ENCODE data around the gene PYY.
"Not testable (repeated sequence)": the region's sequence is repeated elsewhere in the genome, so short reads cannot be mapped to it uniquely, and the experiment has no call there.

The PYY gene

DNA sequence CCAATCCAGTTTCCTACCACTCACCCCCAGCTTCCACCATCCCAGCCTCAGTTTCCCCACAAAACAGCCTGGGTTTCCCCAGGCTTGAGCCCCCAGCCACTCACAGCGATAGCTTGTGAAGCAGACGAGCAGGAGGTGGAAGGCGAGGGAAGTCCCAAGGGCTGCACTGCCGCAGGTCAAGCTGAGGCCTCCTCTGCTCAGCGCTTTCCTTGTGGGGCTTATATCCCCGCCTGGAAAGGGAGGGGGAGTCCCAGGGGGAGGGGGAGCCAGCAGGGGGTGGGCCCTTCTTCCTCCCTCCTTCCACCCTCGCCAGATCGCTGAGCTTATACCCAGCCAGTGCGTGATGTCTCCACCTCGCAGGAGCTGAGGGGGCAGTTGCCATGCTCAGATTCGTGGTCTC is at the start of gene PYY:
Gene PYY, minus strand, starts transcription at position 195 of the 400 bp plus-strand sequence. CDS start 457 bp downstream, outside the sequence.
- no peak for DNase-seq

DNA sequence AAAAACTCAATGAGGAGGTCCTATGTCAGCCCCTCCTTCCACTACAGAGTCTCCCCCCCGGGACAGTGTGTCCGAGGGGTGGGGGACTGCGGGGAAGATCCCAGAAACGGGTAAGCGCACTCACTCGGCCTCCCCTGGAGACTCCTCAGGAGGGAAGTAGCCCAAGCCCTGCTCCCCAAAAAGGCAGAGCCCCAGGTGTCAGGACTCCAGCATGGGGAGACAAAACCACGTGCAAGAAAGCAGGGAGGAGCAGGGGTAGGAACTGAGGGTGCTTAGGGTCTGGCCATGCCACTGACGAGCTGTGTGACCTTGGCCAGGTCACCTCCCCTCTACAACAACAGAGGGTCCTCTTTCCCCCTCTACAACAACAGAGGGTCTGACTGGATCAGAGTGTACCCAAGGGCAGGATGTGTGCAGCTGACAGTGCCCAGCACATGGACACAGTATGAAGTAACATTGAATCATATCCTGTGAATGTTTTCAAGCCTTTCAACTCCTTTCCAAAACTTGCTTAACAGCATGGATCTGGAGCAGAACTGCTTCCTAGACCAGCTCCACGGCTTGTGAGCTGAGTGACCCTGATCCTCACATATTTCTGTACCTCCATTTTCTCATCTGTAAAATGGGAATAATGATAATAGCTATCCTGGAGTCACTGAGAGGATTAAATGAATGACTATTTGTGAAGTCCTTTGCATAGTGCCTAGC is 48.6 kb upstream of the PYY start:
- no peak for DNase-seq

DNA sequence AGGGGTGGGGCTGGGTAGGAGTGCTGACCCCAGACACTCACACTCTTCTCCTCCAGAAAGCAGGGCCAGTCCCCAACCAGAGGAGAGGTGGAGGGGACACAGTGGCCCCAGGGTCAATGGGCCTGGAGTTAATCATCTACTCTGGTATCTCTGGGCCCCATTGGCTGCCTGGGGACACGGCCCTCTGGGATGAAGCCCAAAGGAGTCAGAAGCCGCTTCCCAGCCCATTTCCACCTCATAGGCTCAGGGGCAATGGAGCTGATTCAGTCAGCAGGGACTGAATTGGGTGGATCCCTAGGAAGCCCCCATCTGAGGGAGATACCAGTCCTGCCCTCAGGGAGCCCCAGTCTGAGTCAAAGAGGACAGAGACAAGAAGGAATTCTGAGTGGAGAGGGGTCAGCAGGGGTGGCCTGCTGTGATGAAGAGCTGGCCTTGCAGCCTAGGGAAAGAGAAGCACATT is 47.8 kb upstream of the PYY start:
- no peak for DNase-seq

DNA sequence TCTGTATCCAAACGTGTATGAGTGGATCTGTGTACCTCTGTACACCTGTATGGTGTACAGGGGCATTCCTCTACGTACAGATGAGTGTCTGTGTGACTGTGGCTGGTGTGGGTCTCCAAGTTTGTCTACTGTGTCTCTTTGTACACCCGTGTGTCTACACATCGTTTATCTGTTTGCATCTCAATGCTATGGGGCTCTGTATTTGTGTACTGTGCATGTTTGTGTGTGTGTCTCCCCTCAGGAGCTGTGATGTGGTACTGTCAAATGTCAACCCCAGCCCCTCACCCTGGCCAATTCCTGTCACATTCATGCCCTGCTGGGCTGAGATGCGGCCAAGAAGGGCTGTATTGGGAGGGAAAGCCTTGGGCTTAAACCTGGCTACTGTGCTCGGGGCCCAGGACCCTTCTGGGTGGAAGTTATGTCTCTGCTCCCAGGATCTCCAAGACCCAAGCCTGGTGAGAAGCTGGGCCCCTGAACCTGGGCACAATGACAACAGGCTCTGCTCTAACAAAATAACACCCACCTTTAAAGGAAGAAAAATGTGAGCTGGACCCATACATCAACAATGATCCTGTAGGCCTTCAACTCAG is 47.2 kb upstream of the PYY start:
- DNase-seq, result no peak

DNA sequence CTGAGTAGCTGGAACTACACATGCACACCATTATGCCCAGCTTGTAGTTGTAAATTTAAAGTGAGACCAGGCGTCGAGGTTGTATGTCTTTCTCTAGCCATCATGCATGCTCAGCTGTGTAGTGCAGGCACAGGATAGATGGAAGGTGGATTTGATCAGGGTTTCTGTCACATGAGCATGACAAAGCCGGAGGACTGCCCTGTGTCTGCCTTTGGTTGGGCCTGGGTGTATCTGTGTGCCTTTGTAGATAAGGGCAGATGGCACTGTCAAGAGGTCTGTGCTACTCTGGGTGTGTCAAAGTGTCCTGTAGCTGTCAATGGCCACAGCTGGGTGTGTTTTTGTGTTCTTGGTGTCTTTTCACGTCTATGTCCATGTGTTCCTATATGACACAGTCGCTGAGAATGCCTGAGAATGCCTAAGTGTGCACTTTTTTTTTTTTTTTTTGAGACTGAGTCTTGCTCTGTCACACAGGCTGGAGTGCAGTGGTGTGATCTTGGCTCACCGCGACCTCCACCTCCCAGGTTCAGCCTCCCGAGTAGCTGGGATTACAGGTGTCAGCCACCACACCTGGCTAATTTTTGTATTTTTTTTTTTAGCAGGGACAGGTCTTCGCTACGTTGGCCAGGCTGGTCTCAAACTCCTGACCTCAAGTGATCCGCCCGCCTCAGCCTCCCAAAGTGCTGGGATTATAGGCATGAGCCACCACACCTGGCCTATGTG is 46.6 kb upstream of the PYY start:
- DNase-seq, result no peak

DNA sequence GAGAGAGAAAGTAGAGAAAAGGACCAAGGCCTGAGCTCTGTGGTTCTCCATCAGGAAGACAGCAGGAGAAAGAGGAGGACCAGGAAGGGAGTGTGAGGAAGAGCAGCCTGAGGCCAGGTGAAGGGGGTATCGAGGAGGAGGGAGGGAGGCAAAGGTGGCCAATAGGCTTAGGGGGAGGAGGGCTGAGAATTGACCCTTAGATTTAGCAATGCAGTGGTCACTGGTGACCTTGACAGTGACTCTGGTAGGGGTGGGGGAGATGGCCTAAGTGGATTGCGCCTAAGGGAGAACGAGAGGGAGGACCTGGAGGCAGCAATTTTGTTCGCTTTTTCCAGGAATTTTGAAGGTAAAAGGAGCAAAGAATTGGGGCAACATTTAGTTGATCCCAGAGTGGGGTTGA is 45.3 kb upstream of the PYY start:
- no peak for DNase-seq

DNA sequence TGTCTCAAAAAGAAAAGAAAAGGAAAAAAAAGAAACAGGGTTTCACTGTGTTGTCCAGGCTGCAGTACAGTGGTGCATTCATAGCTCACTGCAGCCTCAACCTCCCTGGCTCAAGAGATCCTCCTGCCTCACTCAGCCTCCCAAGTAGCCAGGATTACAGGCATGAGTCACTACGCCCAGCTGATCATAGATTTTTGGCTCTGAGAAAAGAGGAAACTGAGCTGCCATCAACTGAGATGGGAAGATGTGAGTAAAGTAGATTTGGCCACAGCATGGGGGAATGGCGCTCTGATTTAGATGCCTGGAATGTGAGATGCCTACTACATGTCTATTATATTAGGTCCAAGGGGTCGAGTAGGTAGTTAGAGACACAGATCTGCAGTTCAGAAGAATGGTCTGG is 44.8 kb upstream of the PYY start:
- no peak for DNase-seq

DNA sequence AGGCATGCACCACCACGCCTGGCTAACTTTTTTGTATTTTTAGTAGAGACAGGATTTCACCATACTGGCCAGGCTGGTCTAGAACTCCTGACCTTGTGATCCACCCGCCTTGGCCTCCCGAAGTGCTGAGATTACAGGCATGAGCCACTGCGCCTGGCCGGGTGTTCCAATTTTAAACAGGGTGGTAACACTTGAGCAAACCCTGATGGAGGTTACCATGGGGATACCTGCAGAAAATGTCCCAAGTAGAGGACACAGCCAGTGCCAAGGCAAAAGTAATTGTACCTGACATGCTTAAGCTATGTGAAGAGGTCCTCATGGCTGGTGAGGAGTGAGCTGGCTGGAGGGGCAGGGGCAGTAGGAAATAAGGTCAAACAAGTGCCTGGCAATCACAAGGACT is 43.4 kb upstream of the PYY start:
- not testable (repeated sequence) for DNase-seq

DNA sequence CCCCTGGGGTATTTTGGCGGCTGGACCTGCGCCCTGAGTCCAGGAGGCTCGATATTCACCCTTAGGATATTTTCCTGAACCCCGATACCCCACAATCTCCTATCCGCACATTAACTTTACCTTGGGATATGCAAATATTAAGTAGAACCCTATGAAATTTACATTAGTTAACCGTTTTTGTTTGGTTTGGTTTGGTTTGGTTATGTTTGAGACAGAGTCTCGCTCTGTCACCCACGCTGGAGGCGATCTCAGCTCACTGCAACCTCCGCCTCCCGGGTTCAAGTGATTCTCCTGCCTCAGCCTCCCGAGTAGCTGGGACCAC is 41.4 kb upstream of the PYY start:
- no peak for DNase-seq

DNA sequence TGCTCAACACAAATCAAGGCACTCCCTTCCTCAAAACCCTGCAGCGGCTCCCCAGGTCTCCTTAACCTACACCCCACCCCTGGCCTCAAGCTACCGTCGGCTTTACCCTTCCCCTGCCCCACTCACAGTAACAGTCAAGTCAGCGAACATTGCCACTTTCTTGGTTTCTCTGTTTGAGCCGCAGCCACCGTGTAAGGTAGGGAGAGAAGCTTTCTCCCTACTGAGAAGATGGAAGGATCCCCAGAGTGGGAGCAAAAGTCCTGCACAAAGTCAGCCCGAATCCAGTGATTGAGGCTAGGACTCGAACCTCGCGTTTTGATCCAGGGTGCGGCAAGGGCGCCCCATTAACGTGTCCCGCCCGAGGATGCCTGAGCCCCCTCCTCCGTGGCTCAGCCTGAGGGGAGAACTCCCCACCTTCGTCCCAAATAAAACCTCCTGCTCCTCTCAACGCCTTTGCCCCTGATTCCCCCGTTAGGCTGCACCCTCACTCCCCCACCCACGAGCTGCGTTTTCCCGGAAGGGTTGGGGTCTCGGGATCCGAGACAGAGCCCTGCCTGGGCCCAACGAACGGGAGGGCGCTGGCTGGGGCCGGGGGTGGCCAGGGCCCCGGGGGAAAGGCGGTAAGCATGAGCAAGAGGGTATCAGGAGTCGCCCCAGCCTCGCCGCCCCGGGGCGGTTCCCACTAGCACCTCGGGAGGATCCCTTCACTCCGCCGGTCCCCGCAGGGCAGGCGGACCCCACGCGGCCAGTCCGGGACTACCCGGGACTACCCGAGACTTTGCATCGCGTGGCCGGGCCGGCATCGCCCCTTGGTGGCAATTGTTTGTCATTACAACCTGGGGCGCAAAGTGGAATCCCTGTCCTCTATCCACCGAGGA is 40.8 kb upstream of the PYY start:
- DNase-seq, result no peak

DNA sequence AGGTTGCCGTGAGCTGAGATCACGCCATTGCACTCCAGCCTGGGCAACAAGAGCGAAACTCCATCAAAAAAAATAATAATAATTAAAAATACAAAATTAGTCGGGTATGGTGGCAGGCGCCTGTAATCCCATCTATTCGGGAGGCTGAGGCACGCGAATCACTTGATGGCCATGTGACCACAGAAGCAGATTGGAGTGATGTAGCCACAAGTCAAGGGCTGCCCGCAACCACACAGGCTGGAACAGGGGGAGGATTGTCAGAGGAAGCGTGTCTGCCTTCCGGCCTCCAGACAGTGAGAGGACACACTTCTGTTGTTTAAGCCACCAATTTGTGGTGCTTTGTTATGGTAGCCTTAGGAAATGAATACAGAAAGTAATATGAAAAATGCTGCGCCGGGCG is 38.9 kb upstream of the PYY start:
- DNase-seq, result no peak

DNA sequence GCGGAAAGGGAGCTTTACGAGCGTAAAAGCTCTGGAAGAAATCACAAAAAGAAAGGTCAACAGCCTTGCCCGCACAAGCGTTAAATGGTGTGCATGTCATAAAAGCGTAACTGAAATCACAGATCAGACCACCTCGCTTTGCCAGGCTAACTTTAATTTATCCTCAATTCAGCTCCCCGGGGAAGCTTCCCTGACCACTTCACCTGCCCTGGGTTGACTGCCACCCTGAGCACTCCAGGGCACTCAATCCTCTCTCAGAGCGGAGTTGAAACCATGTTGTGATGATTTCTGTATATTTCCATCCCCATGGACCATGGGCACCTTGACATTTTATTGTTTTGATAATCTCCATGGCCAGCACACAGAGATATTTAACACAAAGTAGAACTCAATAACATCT is 34.6 kb upstream of the PYY start:
- no peak for DNase-seq

DNA sequence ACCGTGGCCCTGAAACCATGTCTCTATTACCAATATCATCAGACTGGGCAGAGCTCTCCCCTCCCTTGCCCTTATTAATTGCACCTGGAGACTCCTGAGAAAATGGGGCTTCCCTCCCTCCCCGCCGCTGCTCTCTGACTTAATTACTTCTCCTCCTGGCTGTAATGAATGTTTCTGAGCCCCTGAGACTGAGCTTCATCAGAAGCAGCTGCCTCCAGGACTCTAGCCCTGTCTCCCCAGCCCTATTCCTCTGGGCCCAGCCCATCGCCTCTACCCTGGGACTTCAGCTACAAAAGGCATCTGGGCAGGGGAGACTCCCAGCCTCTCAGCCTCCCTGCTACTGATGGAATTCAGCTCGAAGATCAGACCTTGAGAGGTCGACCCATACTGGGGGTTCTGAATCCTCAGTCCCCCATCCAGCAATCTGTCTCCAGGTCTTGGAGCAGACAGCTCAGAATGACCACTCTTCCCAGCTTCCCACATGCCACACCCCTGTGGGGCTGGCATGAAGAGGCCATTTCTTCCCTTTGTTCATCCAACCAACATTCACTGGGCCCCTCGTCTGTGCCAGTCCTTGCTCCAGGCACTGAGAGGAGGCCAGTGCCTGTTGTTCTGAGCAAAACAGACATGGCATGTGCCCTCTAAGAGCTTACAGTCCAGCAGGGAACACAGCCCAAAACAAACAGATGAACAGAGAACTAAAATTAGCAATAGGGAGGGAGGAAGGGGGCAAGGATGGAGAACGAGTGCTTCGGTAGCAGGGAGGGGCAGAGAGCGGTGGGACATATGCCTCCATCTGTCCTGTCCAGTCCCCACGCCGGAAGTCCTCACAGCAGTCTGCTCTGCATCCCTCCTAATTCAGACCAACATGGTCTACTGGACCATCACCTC is 33.6 kb upstream of the PYY start:
- no peak for DNase-seq

DNA sequence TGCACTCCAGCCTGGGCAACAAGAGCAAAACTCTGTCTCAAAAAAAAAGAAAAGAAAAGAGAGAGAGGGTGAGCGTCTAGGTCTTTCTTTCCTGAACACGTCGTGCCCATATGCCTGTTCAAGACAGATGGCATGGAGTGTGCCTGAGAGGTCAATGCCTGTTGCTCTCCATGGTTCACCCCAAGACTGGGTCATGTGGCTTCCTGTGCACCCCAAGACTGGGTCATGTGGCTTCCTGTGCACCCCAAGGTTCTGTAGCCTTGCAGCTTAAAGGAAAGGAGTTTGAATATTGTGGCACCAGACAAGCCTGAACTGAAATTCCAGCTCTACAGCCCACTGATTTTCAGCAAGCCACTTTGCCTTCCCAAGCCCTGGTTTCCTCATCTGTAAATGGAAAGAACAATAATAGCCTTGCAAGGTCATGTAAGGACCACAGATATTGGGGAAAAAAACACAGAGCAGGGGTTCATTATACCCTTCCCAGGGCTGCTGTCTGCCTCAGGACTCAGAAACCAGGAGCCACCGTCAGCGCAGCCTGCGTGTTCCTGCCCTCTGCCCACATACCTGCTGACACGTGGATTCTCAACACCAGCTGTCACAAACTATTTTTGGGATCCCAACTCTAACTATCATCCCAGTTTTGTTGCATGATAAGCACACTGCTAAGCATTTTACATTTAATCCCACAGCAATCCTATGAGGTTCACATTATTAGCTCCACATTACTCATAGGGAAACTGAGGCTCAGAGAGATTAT is 32.7 kb upstream of the PYY start:
- DNase-seq, result no peak

DNA sequence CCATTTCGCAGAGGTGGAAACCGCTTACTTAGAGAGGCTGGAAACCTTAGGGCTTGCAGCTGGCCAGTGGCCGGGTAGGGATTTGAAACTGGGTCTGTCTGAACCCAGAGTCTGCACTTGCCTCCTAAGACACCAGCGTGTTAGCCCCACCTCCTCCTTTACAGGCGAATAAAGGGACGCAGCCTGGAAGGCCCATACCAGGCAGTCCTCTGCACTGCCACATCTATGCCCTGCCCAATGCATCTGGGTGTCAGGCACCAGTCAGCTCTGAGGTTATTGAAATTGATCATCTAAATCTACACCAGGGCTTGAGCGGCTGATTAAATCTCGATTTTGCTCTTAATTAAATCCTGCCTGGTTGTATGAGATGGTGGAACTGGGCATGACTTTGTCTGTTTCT is 30.8 kb upstream of the PYY start:
- no peak for DNase-seq

DNA sequence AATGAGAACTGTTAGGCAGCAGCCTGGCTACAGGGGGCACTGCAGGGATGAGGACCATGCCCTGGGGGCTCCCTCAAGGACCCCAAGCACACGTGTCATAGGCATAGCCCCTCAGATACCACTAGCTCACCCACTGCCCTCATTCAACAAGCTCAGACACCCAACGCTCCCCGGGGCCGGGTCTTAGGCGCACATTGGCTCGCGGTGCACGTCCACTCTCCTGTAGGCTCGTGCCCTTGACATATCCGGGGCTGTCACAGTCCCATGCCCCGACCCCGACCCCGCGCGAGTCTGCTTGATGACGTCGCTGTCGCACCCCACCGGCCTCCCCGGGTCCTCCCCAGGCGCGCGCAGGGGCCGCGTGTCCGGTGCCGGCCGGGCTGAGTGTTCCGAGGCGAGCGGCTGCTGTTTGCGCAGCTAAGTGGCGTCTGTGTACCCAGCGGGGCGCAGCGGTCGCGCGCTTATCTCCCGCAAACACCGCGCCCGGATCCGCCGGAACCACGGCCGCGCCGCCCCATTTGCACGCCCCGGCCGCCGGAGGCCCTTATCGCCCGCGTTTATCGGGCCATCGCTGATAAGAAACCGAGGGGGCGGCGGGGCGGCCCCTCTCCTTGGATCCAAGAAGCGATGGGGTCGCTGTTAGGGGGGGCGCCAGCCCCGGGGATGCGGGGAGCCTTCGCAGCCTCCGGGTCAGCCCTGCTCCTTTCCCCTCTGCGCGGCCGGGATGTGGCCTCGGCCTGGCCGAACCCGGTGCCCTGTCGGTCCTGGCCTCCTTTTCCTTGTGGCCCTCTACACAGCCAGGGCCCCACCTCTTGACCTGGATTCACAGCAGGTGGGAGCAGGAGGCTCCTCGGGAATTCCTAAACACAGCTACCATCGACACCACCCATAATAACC is 30.0 kb upstream of the PYY start:
- DNase-seq, result no peak

DNA sequence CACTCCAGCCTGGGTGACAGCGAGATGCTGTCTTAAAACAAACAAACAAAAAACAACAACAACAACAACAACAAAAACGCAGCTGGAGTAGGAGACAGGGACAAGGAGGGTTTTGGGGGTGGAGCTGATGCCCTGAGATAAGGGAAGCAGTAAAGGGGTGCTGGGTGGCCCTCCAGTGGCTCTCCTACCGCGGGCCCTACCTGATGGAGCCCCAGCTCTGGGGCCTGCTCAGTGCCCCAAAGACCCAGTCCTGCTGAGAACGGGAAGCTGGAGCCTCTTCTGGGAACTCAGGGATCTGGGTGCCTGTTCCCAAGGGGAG is 29.4 kb upstream of the PYY start:
- DNase-seq, result no peak

DNA sequence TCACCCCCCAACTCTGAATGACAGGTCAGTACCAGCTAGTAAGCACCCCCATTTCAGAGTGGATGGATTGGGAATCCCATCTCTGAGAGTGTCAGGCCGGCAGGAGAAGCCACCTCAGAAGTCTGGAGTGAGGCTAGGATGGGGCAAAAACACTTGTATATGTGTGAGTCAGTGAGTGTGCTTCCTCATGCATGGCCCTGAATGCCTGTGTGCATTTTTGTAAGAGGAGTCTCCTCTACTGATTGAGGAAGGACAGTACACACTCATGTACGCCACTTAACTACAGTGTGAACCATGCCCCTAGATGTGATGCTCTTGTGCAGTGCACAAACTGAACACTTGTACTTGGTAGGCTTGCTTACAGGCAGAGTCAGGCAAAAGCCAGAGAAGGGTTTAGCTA is 28.4 kb upstream of the PYY start:
- DNase-seq, result no peak

DNA sequence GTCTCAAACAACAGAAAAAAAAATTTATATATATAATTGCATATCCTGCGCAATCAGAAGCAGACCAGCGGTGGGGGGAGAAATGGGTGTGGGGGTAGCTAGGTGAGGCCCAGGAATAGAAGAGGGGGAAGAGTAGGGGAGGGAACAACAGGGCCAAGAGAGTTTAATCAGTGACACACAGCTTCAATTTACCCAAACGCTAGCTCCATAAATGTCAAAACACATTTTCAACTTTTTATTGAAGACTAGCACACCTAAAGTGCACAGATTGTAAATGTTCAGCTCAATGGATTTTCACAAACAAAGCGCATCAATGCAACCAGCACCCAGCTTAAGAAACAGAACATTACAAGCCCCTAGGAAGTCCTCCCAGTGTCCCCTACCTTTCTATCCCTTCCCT is 25.9 kb upstream of the PYY start:
- DNase-seq, result no peak

DNA sequence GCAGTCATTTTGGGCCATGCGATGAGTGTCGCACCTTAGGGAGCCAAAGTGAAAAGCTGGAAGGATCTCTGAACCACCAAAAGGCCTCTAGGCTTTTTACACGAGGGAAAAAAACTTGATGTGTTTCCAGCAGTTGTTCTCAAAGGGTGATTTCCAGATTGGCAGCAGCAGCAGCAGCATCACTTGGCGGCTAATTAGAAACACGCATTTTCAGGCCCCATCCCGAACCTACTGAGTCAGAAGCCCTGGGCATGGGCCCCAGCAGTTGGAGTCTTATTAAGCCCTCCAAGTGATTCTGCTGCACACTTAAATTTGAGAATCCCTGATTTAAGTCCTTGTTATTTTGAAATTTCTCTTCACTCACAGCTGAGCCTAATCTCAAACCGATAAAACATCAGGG is 25.3 kb upstream of the PYY start:
- no peak for DNase-seq

DNA sequence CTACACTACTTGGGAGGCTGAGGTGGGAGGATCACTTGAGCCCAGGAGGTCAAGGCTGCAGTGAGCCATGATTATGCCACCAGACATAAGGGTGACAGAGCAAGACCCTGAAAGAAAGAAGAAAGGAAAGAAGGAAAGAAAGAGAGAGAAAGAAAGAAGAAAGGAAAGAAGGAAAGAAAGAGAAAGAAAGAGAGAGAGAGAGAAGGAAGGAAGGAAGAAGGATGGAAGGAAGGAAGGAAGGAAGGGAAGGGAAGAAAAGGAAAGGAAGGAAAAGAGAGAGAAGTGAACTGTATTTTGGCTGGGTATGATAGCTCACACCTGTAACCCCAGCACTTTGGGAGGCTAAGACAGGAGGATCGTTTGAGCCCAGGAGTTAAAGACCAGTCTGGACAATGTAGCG is 24.3 kb upstream of the PYY start:
- DNase-seq, result no peak
